ENCODE data around the gene IL2. TPM values are rescaled to one million over a fixed set of nuclear protein-coding genes. Genes with fewer than 3 reads are reported as not detected.

IL2 gene
- total RNA-seq, 1 experiment from 2014 or later: not detected

GRCh38 chr4:122412547-122412946 lies 44.0 kb downstream of the IL2 start:
- Mint-ChIP-seq H3K27me3 (ENCODE audit: insufficient read depth, unreplicated experiment) (peaks cover 3% of the 10 kb centered on the region), H3K9me3 (ENCODE audit: unreplicated experiment) (no peaks in the 10 kb centered on the region), H3K27ac (ENCODE audit: unreplicated experiment) (no peak overlapping the region), H3K36me3 (ENCODE audit: insufficient read depth, unreplicated experiment) (no peaks in the 10 kb centered on the region), H3K4me3 (ENCODE audit: unreplicated experiment) (no peak overlapping the region), H3K4me1 (ENCODE audit: low read depth, unreplicated experiment) (no peaks in the 10 kb centered on the region)
- Histone ChIP-seq H3K4me3 (ENCODE audit: low read depth, low read length) (no peak overlapping the region), H3K27me3 (replicated peaks; ENCODE audit: control insufficient read depth, insufficient read depth, low read length) (no peaks in the 10 kb centered on the region), H3K4me1 (no peaks in the 10 kb centered on the region), H3K36me3 (ENCODE audit: control insufficient read depth, insufficient read depth, low read length) (no peaks in the 10 kb centered on the region), H3K9me3 (no peaks in the 10 kb centered on the region)
- TF ChIP-seq CTCF (IDR thresholded peaks at IDR 0.05; ENCODE audit: insufficient read depth in 1 of 2, low read depth in 1 of 2, low read length in 1 of 2, severe bottlenecking in 1 of 2, unreplicated experiment in 1 of 2): no peak
- no peak for DNase-seq
- intact Hi-C loops (cut with micrococcal nuclease; ENCODE audit: unreplicated experiment): no loop called here
- POLR2A ChIA-PET: no interaction called here
- BruUV-seq (replicated peaks): no TSS peak
- CTCF ChIA-PET: no interaction called here

- POLR2A ChIA-PET: no interaction called here
- no TSS peak for BruUV-seq (replicated peaks)
- no peaks in the 10 kb centered on the region for H3K36me3 Mint-ChIP-seq (ENCODE audit: insufficient read depth, unreplicated experiment)
Observed at GRCh38 chr4:122403861-122404260, 52.7 kb downstream of the IL2 start.

More at GRCh38 chr4:122403861-122404260, 52.7 kb downstream of the IL2 start:
- no peak overlapping the region for H3K4me3 Mint-ChIP-seq (ENCODE audit: unreplicated experiment)
- H3K27me3 Mint-ChIP-seq (ENCODE audit: insufficient read depth, unreplicated experiment): peaks cover 8% of the 10 kb centered on the region
- DNase-seq: no peak
- H3K36me3 ChIP-seq (ENCODE audit: control insufficient read depth, insufficient read depth, low read length): no peaks in the 10 kb centered on the region
- no peaks in the 10 kb centered on the region for H3K27me3 ChIP-seq (replicated peaks; ENCODE audit: control insufficient read depth, insufficient read depth, low read length)
- no peaks in the 10 kb centered on the region for H3K4me1 ChIP-seq
- CTCF ChIA-PET: no interaction called here
- no peak overlapping the region for H3K27ac Mint-ChIP-seq (ENCODE audit: unreplicated experiment)
- TF ChIP-seq CTCF (IDR thresholded peaks at IDR 0.05; ENCODE audit: insufficient read depth in 1 of 2, low read depth in 1 of 2, low read length in 1 of 2, severe bottlenecking in 1 of 2, unreplicated experiment in 1 of 2): no peak
- no peak overlapping the region for H3K4me3 ChIP-seq (ENCODE audit: low read depth, low read length)
- intact Hi-C loops (cut with micrococcal nuclease; ENCODE audit: unreplicated experiment): no loop called here
- H3K9me3 ChIP-seq: no peaks in the 10 kb centered on the region
- H3K4me1 Mint-ChIP-seq (ENCODE audit: low read depth, unreplicated experiment): no peaks in the 10 kb centered on the region
- H3K9me3 Mint-ChIP-seq (ENCODE audit: unreplicated experiment): no peaks in the 10 kb centered on the region

Other genes with a start within 250 kb of the IL2 start
- not detected in 2 replicates for gene ADAD1, start 77.7 kb downstream of the IL2 start, total RNA-seq (2022)
- not detected in 2 replicates for gene IL21, start 164.3 kb upstream of the IL2 start, total RNA-seq (2022)

Measured in Caco-2 (cell line).